ENCODE results near the gene WFS1.

GRCh38 chr4:6221301-6221850 is 48.3 kb upstream of the WFS1 start:
- TF ChIP-seq CTCF (IDR thresholded peaks at IDR 0.05 in 2 of 3, conservative IDR thresholded peaks at IDR 0.05 in 1 of 3; ENCODE audit: borderline replicate concordance in 1 of 3, insufficient read depth in 1 of 3, low read depth in 2 of 3, low read length in 2 of 3) (no peak), ELF1 (IDR thresholded peaks at IDR 0.05; ENCODE audit: borderline replicate concordance, low read depth) (no peak), POLR2A (IDR thresholded peaks at IDR 0.05; ENCODE audit: borderline replicate concordance, extremely low read depth, insufficient read depth, insufficient read length) (no peak)

Measured in HCT116 (cell line).